ENCODE results near the gene RGPD3. TPM values are rescaled to one million over a fixed set of nuclear protein-coding genes. Genes with fewer than 3 reads are reported as not detected.
"Not testable (repeated sequence)": the region's sequence is repeated elsewhere in the genome, so short reads cannot be mapped to it uniquely, and the experiment has no call there.

The RGPD3 gene
- total and polyA plus RNA-seq, 11 donors = 0.04 to 0.38 (median 0.12) TPM; not detected in 1

- WGBS, 4 donors = 79 to 82% (median 81%) methylated on average over 4 of the region's 4 CpGs
- DNase-seq; H3K27me3 ChIP-seq; intact Hi-C loops (cut with DNase I); H3K36me3 ChIP-seq; H3K9me3 ChIP-seq; H3K4me3 ChIP-seq; ATAC-seq: not testable (repeated sequence)
- Histone ChIP-seq H3K4me1 (peaks cover 0 to 12% (median 0%) of the 10 kb centered on the region in 12 donors), H3K27ac (peak overlapping the region in 1 of 12 donors; percentile 42)
Measured at GRCh38 chr2:106510791-106511190, 42.6 kb upstream of the RGPD3 start.

- H3K36me3 ChIP-seq; H3K27ac ChIP-seq; intact Hi-C loops (cut with DNase I); H3K4me3 ChIP-seq; ATAC-seq; H3K9me3 ChIP-seq; DNase-seq; H3K27me3 ChIP-seq: not testable (repeated sequence)
- H3K4me1 ChIP-seq = peaks cover 0 to 12% (median 0%) of the 10 kb centered on the region in 12 donors
- 85 to 94% (median 91%) methylated on average over 4 to 6 of the region's 6 CpGs for WGBS, 4 donors
Measured at GRCh38 chr2:106509374-106509770, 41.2 kb upstream of the RGPD3 start.

DNA sequence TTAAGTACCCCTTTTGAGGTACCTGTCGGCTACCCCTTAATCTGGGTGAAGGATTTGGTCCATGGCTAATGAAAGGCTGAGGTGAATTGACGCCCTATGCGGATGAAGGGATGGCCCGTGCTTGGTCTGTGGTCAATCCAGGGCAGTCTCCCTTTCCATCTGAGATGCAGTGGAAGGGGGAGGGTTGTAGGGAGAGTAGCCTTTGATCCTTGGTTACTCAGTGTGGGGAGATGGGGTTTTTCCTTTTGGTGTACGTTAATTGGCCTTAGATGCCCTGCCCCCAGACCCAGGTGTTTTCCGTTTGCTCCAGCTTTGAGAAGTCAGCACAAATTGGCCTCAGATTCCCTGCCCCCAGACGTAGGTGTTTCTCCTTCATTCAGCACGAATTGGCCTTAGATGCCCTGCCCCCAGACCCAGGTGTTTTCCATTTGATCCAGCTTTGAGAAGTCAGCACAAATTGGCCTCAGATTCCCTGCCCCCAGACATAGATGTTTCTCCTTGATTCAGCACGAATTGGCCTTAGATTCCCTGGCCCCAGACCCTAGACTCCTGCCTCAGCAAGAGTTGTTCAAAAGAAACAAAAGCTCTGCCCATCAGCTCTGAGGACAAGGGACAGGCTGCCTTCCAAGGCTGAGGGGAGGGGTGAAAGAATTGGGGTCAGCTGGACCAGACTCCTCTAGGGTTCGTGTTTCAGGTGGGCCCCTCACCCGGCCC, 40.6 kb upstream of the RGPD3 start:
- ATAC-seq; H3K36me3 ChIP-seq; H3K9me3 ChIP-seq; H3K27ac ChIP-seq; intact Hi-C loops (cut with DNase I); H3K4me3 ChIP-seq; H3K27me3 ChIP-seq; DNase-seq: not testable (repeated sequence)
- 77 to 85% (median 83%) methylated on average over 6 to 9 of the region's 11 CpGs for WGBS, 4 donors
- H3K4me1 ChIP-seq = peaks cover 0 to 12% (median 0%) of the 10 kb centered on the region in 12 donors

DNA sequence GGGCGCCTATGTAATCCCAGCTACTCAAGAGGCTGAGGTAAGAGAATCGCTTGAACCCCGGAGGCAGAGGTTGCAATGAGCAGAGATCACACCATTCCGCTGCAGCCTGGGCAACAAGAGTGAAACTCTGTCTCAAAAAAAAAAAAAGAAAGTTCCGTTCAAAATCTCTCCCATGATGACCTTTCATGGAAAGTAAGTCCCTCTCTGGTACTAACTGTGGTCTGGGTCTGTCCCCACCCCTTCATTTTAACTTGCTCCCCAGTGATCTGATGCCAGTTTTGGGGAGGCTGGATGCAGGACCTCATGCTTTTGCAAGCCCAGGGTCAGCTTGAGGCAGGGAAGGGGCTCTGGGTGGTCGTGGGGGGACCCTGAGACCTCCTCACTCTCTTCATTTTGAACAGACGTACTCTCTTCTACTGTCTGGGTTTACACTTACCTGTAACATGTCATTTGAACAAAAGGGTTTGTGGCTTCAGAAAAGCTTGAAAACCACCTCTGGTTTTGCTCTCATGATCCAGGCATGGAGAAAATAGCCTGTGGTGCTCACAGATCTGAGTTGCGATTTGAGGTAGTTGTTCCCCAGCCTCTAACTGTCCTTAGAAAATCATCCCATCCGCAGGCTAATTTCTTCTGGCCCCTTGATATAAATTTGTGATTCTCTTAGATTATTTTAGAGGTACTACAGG, 37.9 kb upstream of the RGPD3 start:
- H3K27ac ChIP-seq; intact Hi-C loops (cut with DNase I); ATAC-seq; DNase-seq; H3K9me3 ChIP-seq; H3K4me1 ChIP-seq; H3K36me3 ChIP-seq; H3K27me3 ChIP-seq; H3K4me3 ChIP-seq: not testable (repeated sequence)
- WGBS, 4 donors = 64 to 88% (median 77%) methylated on average over 8 to 9 of the region's 9 CpGs

DNA sequence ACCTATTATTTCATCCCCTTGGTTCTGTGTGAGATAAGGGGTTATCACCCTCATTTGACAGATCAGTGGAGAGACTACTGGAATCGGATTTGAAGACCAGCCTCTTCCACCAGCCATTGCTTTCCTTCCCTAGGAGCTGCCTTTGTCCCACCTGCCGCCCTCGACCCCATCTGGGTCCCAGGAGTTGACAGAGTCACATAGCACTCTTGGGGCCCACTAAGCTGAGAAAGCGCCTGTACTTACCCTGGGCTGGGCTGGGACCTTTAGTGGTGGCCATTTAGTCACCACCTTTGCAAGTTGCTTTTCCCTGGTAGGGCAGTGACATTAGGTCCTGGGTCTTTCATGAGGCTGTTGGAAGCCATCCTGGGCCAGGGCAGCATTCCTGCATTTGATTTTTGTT, 36.6 kb upstream of the RGPD3 start:
- H3K27ac ChIP-seq; H3K4me3 ChIP-seq; H3K4me1 ChIP-seq; DNase-seq; ATAC-seq; H3K27me3 ChIP-seq; H3K9me3 ChIP-seq; H3K36me3 ChIP-seq; intact Hi-C loops (cut with DNase I): not testable (repeated sequence)
- 79 to 91% (median 83%) methylated on average over 4 of the region's 4 CpGs for WGBS, 4 donors

GRCh38 chr2:106504192-106504591, 36.0 kb upstream of the RGPD3 start:
- H3K4me1 ChIP-seq; H3K27ac ChIP-seq; H3K27me3 ChIP-seq; H3K9me3 ChIP-seq; H3K4me3 ChIP-seq; DNase-seq; intact Hi-C loops (cut with DNase I); H3K36me3 ChIP-seq; ATAC-seq: not testable (repeated sequence)
- 88 to 96% (median 93%) methylated on average over 6 to 11 of the region's 11 CpGs for WGBS, 4 donors

DNA sequence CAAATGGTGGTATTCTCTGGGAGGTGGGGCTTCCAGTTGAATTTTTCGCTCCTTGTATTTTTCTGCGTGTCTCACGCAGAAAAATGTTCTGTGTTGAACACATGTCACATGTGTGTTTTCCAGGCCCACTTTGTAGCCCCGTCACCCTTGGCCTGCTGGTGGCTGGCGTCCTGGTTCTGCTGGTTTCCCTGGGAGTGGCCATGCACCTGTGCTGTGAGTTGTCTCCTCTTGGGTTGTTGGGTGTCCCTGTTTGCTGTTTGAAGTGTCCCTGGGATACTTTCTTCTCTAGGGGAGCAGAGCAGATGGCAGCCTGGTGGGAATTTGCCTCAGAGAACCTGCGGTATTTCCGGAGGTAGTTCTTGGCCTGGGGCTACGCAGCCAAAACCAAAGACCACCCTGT, 34.1 kb upstream of the RGPD3 start:
- ATAC-seq; H3K36me3 ChIP-seq; H3K4me3 ChIP-seq; H3K9me3 ChIP-seq; H3K27me3 ChIP-seq; DNase-seq; H3K4me1 ChIP-seq; intact Hi-C loops (cut with DNase I); H3K27ac ChIP-seq: not testable (repeated sequence)
- WGBS, 4 donors = 93 to 96% (median 94%) methylated on average over 7 to 8 of the region's 8 CpGs

- H3K4me1 ChIP-seq; H3K9me3 ChIP-seq; H3K4me3 ChIP-seq; ATAC-seq; H3K27ac ChIP-seq; H3K36me3 ChIP-seq; DNase-seq; H3K27me3 ChIP-seq; intact Hi-C loops (cut with DNase I): not testable (repeated sequence)
- 73 to 96% (median 85%) methylated on average over 6 to 7 of the region's 7 CpGs for WGBS, 4 donors
Measured at GRCh38 chr2:106500350-106500749, 32.1 kb upstream of the RGPD3 start.

GRCh38 chr2:106498549-106498948, 30.3 kb upstream of the RGPD3 start:
- H3K4me1 ChIP-seq; H3K36me3 ChIP-seq; ATAC-seq; H3K9me3 ChIP-seq; H3K27me3 ChIP-seq; H3K4me3 ChIP-seq; H3K27ac ChIP-seq; DNase-seq; intact Hi-C loops (cut with DNase I): not testable (repeated sequence)
- WGBS, 4 donors = 67 to 100% (median 78%) methylated on average over 1 of the region's 1 CpG

GRCh38 chr2:106492913-106493312, 24.7 kb upstream of the RGPD3 start:
- H3K4me3 ChIP-seq; H3K9me3 ChIP-seq; H3K27ac ChIP-seq; H3K36me3 ChIP-seq; H3K4me1 ChIP-seq; intact Hi-C loops (cut with DNase I); H3K27me3 ChIP-seq; DNase-seq: not testable (repeated sequence)
- 24 to 38% (median 33%) methylated on average over 6 of the region's 6 CpGs for WGBS, 4 donors
- ATAC-seq = peak in 1 of 4 donors; percentile 22

GRCh38 chr2:106492399-106492798, 24.2 kb upstream of the RGPD3 start:
- H3K27me3 ChIP-seq; H3K9me3 ChIP-seq; DNase-seq; H3K4me3 ChIP-seq; H3K36me3 ChIP-seq; ATAC-seq; H3K27ac ChIP-seq; intact Hi-C loops (cut with DNase I); H3K4me1 ChIP-seq: not testable (repeated sequence)
- WGBS, 4 donors = 73 to 81% (median 76%) methylated on average over 4 to 6 of the region's 6 CpGs
